Activated CD4-positive, alpha-beta T cell treated with anti-CD3 and anti-CD28 coated beads for 24 hours (primary cell): ENCODE measurements around the gene TANC1.

Source experiments
- DNase-seq, 2 donors: peaks; one replicate each; pipeline ENCODE4 v3.0.0-alpha.2; 2020; ENCODE audit warnings: low read depth in 2 of 2

The TANC1 gene

GRCh38 chr2:159195697-159196096, 227.3 kb downstream of the TANC1 start:
- no peak for DNase-seq

- no peak for DNase-seq
Observed at GRCh38 chr2:159196393-159196925, 228.0 kb downstream of the TANC1 start.

GRCh38 chr2:159199236-159199635, 230.8 kb downstream of the TANC1 start:
- no peak for DNase-seq

- no peak for DNase-seq
Observed at GRCh38 chr2:159199761-159200465, 231.5 kb downstream of the TANC1 start.

GRCh38 chr2:159200498-159200897, 232.1 kb downstream of the TANC1 start:
- no peak for DNase-seq

GRCh38 chr2:159201360-159202063, 233.1 kb downstream of the TANC1 start:
- no peak for DNase-seq

- no peak for DNase-seq
Observed at GRCh38 chr2:159202568-159203071, 234.2 kb downstream of the TANC1 start.

- DNase-seq, result no peak
Observed at GRCh38 chr2:159204381-159205144, 236.1 kb downstream of the TANC1 start.

- DNase-seq, result no peak
Observed at GRCh38 chr2:159206736-159207380, 238.4 kb downstream of the TANC1 start.

GRCh38 chr2:159208438-159208837, 240.0 kb downstream of the TANC1 start:
- no peak for DNase-seq

- no peak for DNase-seq
Observed at GRCh38 chr2:159209341-159210306, 241.2 kb downstream of the TANC1 start.

GRCh38 chr2:159211447-159212396, 243.3 kb downstream of the TANC1 start:
- no peak for DNase-seq

- no peak for DNase-seq
Observed at GRCh38 chr2:159213296-159213695, 244.9 kb downstream of the TANC1 start.

- DNase-seq, result no peak
Observed at GRCh38 chr2:159214325-159214865, 246.0 kb downstream of the TANC1 start.

- DNase-seq, result no peak
Observed at GRCh38 chr2:159215116-159215515, 246.7 kb downstream of the TANC1 start.

GRCh38 chr2:159217676-159218075, 249.2 kb downstream of the TANC1 start:
- no peak for DNase-seq

- no peak for DNase-seq
Observed at GRCh38 chr2:159218389-159218788, 249.9 kb downstream of the TANC1 start.

GRCh38 chr2:159219394-159219998, 251.1 kb downstream of the TANC1 start:
- DNase-seq, result no peak
